MCF 10A (cell line): Measurements from ENCODE around the gene KRTAP4-6. TPM values are rescaled to one million over a fixed set of nuclear protein-coding genes. Genes with fewer than 3 reads are reported as not detected.
"Not testable (repeated sequence)": the region's sequence is repeated elsewhere in the genome, so short reads cannot be mapped to it uniquely, and the experiment has no call there.

ENCODE experiments used
- BruUV-seq: library from RNA; stranded (reverse); fragments of 400-500 nt; replicated peaks from 2 replicates; lab custom pipeline; 2021; lab: Mats Ljungman, UMichigan
- CTCF ChIA-PET: fragments of 300-600 bp; sonication (Branson Sonifier 250); formaldehyde crosslinking; extraction: SDS; loops from one replicate; lab custom pipeline; 2021; ENCODE audit warnings: antibody characterized with exemption, inconsistent platforms; lab: Yijun Ruan, JAX
- POLR2A ChIA-PET: fragments of 300-600, 350-650 bp; sonication (Branson Sonifier 250); formaldehyde crosslinking; extraction: SDS; loops from one replicate; lab custom pipeline; 2020; ENCODE audit warnings: antibody characterized with exemption, inconsistent platforms; lab: Yijun Ruan, JAX
- DNase-seq: peaks from one replicate; pipeline ENCODE4 v3.0.0-alpha.2; 2018; ENCODE audit not compliant: unreplicated experiment
- H3K27ac Mint-ChIP-seq: one replicate; pipeline ENCODE4 v1.8.0; 2022; ENCODE audit warnings: mild to moderate bottlenecking, low read depth, mixed read lengths; ENCODE audit not compliant: unreplicated experiment
- H3K27me3 Mint-ChIP-seq: one replicate; pipeline ENCODE4 v1.8.0; 2022; ENCODE audit warnings: mixed read lengths; ENCODE audit not compliant: insufficient read depth, unreplicated experiment
- H3K36me3 Mint-ChIP-seq: one replicate; pipeline ENCODE4 v1.8.0; 2022; ENCODE audit warnings: mild to moderate bottlenecking, moderate library complexity, mixed read lengths; ENCODE audit not compliant: insufficient read depth, unreplicated experiment
- H3K4me1 Mint-ChIP-seq: one replicate; pipeline ENCODE4 v1.8.0; 2022; ENCODE audit warnings: mixed read lengths; ENCODE audit not compliant: insufficient read depth, unreplicated experiment
- H3K4me3 Mint-ChIP-seq: one replicate; pipeline ENCODE4 v1.8.0; 2022; ENCODE audit warnings: mild to moderate bottlenecking, moderate library complexity, mixed read lengths; ENCODE audit not compliant: unreplicated experiment
- H3K9me3 Mint-ChIP-seq: one replicate; pipeline ENCODE4 v1.8.0; 2022; ENCODE audit warnings: mixed read lengths; ENCODE audit not compliant: unreplicated experiment
- intact Hi-C: fragments of 100-400 bp; cut with micrococcal nuclease; formaldehyde crosslinking; loops from 2 replicates; pipeline ENCODE4 v1.14.1; 2022
- total RNA-seq: library from RNA; stranded (reverse); gene quantifications from 2 replicates; pipeline ENCODE4 v1.2.3, GENCODE V29; 2022
- TF ChIP-seq, protein P1 (sequence below): fragments of 200-600 bp; IDR thresholded peaks from one replicate; pipeline ENCODE4 v1.8.0; 2022; ENCODE audit warnings: antibody characterized with exemption, mild to moderate bottlenecking; ENCODE audit not compliant: unreplicated experiment

KRTAP4-6 gene
- total RNA-seq, 1 experiment from 2014 or later, result not detected

DNA sequence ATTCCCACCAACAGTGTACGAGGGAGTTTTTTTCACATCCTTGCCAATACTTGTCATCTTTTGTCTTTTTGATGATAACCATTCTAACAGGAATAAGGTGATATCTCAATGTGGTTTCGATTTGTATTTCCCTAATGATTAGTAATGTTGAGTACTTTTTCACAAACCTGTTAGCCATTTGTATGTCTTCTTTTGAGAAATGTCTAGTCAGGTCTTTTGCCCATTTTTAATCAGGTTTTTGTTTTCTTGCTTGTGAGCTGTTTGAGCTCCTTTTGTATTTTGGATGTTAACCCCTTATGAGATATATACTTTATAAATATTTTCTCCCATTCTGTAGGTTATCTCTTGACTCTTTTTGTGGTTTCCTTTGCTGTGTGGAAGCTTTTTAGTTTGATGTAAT lies 11.2 kb upstream of the KRTAP4-6 start:
- CTCF ChIA-PET, result interaction anchor here (0.6 kb wide), 1 partner anchor 372 kb away, joined by 3 read pairs; no protein-coding TSS in a partner anchor
- Mint-ChIP-seq H3K4me3 (no peak overlapping the region), H3K4me1 (no peaks in the 10 kb centered on the region), H3K27ac (no peak overlapping the region), H3K27me3 (no peaks in the 10 kb centered on the region), H3K9me3 (no peaks in the 10 kb centered on the region), H3K36me3 (no peaks in the 10 kb centered on the region)
- intact Hi-C loops, result no loop called here
- POLR2A ChIA-PET, result no interaction called here
- DNase-seq, result no peak
- BruUV-seq, result no TSS peak
- TF ChIP-seq, protein P1, sequence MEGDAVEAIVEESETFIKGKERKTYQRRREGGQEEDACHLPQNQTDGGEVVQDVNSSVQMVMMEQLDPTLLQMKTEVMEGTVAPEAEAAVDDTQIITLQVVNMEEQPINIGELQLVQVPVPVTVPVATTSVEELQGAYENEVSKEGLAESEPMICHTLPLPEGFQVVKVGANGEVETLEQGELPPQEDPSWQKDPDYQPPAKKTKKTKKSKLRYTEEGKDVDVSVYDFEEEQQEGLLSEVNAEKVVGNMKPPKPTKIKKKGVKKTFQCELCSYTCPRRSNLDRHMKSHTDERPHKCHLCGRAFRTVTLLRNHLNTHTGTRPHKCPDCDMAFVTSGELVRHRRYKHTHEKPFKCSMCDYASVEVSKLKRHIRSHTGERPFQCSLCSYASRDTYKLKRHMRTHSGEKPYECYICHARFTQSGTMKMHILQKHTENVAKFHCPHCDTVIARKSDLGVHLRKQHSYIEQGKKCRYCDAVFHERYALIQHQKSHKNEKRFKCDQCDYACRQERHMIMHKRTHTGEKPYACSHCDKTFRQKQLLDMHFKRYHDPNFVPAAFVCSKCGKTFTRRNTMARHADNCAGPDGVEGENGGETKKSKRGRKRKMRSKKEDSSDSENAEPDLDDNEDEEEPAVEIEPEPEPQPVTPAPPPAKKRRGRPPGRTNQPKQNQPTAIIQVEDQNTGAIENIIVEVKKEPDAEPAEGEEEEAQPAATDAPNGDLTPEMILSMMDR, result no peak

DNA sequence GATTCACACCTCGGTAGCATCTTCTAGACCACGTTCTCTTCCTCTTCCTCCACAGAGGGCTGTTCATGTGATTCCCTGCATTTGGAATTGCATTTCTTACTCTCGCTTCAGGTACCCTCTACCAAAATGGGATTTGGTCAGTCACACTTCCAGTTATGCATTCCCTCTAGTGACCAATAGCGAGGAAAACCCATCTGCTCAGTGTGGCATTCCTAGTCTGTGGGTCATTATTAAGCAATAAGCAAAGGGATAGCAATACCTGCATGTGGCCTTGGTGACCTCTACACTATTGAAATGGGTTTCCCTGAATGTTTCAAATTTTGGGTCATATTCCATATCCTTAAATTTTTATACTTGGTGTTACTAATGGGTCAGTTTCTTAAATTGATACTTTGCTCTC lies 9.7 kb upstream of the KRTAP4-6 start:
- POLR2A ChIA-PET, result interaction anchor here (1.1 kb wide), 1 partner anchor 19 kb away, joined by 4 read pairs; no protein-coding TSS in a partner anchor
- Mint-ChIP-seq H3K4me1 (no peaks in the 10 kb centered on the region), H3K27ac (no peak overlapping the region), H3K36me3 (no peaks in the 10 kb centered on the region), H3K9me3 (no peaks in the 10 kb centered on the region), H3K4me3 (no peak overlapping the region), H3K27me3 (no peaks in the 10 kb centered on the region)
- DNase-seq, result no peak
- no TSS peak for BruUV-seq
- TF ChIP-seq, protein P1, result no peak
- intact Hi-C loops, result no loop called here
- CTCF ChIA-PET, result interaction anchor here (0.6 kb wide), 1 partner anchor 121 kb away, joined by 3 read pairs; no protein-coding TSS in a partner anchor

DNA sequence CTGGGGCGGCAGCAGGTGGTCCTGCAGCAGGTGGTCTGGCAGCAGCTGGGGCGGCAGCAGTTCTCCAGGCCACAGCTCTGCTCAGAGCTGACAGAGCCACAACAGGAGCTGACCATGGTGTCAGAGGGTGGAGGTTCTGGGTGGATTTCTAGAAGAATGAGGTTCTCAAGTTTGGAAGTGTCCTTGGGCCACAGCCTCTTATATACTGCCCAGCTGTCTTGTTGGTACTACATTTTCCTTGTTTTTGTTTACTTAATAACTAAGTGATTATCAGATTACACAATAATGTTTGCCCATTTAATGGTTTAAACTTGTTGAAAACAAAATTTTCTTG lies 9.3 kb upstream of the KRTAP4-6 start, which contains the start of gene KRTAP4-5:
Gene KRTAP4-5, minus strand, starts transcription at position 174 of the 334 bp plus-strand sequence. Its CDS starts 58 bp downstream, at position 116.
- Mint-ChIP-seq H3K36me3 (no peaks in the 10 kb centered on the region), H3K27ac (no peak within 1 kb of the TSS), H3K4me1 (no peaks in the 10 kb centered on the region), H3K4me3 (no peak within 1 kb of the TSS), H3K27me3 (no peaks in the 10 kb centered on the region), H3K9me3 (no peaks in the 10 kb centered on the region)
- ChIA-PET POLR2A (interaction anchor here (1.1 kb wide), 1 partner anchor 19 kb away, joined by 4 read pairs; no protein-coding TSS in a partner anchor), CTCF (no interaction called here)
- DNase-seq, result no peak
- TF ChIP-seq, protein P1, result no peak
- no TSS peak for BruUV-seq
- intact Hi-C loops, result no loop called here

DNA sequence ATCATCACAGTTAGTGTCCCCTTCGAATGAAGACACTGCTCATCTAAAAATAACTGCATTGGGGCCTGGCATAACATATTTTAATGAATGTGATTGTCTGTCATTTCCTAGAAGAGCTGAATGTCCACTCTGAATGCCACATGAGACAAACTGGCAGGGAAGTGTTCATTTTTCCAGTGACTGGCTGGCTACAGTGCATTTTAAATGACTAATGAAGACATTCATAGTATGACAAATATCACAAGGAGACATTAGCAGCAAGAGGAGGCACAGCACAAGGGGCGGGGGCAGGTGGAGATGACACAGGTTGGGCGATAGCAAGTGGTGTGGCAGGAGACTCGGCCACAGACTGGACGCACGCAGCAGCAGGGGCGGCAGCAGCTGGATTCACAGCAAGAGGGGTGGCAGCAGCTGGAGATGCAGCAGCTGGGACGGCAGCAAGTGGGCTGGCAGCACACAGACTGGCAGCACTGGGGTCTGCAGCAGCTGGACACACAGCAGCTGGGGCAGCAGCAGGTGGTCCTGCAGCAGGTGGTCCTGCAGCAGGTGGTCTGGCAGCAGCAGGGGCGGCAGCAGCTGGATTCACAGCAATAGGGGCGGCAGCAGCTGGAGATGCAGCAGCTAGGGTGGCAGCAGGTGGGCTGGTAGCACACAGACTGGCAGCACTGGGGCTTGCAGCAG lies 8.8 kb upstream of the KRTAP4-6 start:
- H3K27ac Mint-ChIP-seq, H3K4me3 Mint-ChIP-seq, H3K36me3 Mint-ChIP-seq, BruUV-seq, H3K9me3 Mint-ChIP-seq, intact Hi-C loops, CTCF ChIA-PET, DNase-seq, H3K27me3 Mint-ChIP-seq, H3K4me1 Mint-ChIP-seq: not testable (repeated sequence)
- POLR2A ChIA-PET, result interaction anchor here (1.1 kb wide), 1 partner anchor 18 kb away, joined by 4 read pairs; no protein-coding TSS in a partner anchor
